OCI-LY1 (cell line): ENCODE measurements around the gene BABAM2.

ENCODE experiments used
- H2AFZ ChIP-seq: fragments of 200-600 bp; sonication (generic), shearing (Covaris generic); 2 replicates; pipeline ENCODE4 v1.6.0; 2014; ENCODE audit warnings: antibody characterized with exemption, mild to moderate bottlenecking, low read length
- H3F3A ChIP-seq: fragments of 200-600 bp; sonication (generic), shearing (Covaris generic); 2 replicates; pipeline ENCODE4 v1.6.0; 2014; ENCODE audit warnings: mild to moderate bottlenecking, antibody characterized with exemption, low read length, moderate library complexity; ENCODE audit not compliant: insufficient read depth
- H3K27ac ChIP-seq: fragments of 200-600 bp; sonication (generic); 2 replicates; pipeline ENCODE4 v1.5.1; 2014; ENCODE audit warnings: low read length, mixed run types, mild to moderate bottlenecking, low read depth; ENCODE audit not compliant: poor library complexity, severe bottlenecking
- H3K27me3 ChIP-seq: fragments of 200-600 bp; sonication (generic); 2 replicates; pipeline ENCODE4 v1.6.0; 2014; ENCODE audit warnings: antibody characterized with exemption, mild to moderate bottlenecking, low read length, moderate library complexity; ENCODE audit not compliant: insufficient read depth
- H3K36me3 ChIP-seq: fragments of 200-600 bp; sonication (generic); 2 replicates; pipeline ENCODE4 v1.6.1; 2014; ENCODE audit warnings: mild to moderate bottlenecking, antibody characterized with exemption, low read length, moderate library complexity, mixed read lengths; ENCODE audit not compliant: insufficient read depth
- H3K4me1 ChIP-seq: fragments of 200-600 bp; sonication (generic); 2 replicates; pipeline ENCODE4 v1.5.1; 2014; ENCODE audit warnings: mild to moderate bottlenecking, low read length, moderate library complexity; ENCODE audit not compliant: insufficient read depth, severe bottlenecking
- H3K4me2 ChIP-seq: fragments of 200-600 bp; sonication (generic), shearing (Covaris generic); 2 replicates; pipeline ENCODE4 v1.6.1; 2014; ENCODE audit warnings: low read length
- H3K4me3 ChIP-seq: fragments of 200-600 bp; sonication (generic); 2 replicates; pipeline ENCODE4 v1.5.1; 2014; ENCODE audit warnings: low read length, low read depth, mild to moderate bottlenecking, mixed read lengths; ENCODE audit not compliant: poor library complexity, severe bottlenecking
- H3K79me2 ChIP-seq: fragments of 200-600 bp; shearing (Covaris generic); 2 replicates; pipeline ENCODE4 v1.6.1; 2016; ENCODE audit warnings: mixed run types, low read length, mixed read lengths; ENCODE audit not compliant: insufficient read depth
- H3K9ac ChIP-seq: fragments of 200-600 bp; sonication (generic), shearing (Covaris generic); 2 replicates; pipeline ENCODE4 v1.6.1; 2014; ENCODE audit warnings: mild to moderate bottlenecking, low read length, mixed read lengths
- H3K9me2 ChIP-seq: fragments of 200-600 bp; sonication (generic), shearing (Covaris generic); 2 replicates; pipeline ENCODE4 v1.6.1; 2014; ENCODE audit warnings: low read depth, mild to moderate bottlenecking, low read length, mixed read lengths
- H3K9me3 ChIP-seq: fragments of 200-600 bp; shearing (Covaris generic); 2 replicates; pipeline ENCODE4 v1.6.1; 2014; ENCODE audit warnings: low read length, mixed read lengths
- H4K20me1 ChIP-seq: fragments of 200-600 bp; sonication (generic), shearing (Covaris generic); 2 replicates; pipeline ENCODE4 v1.6.0; 2016; ENCODE audit warnings: mild to moderate bottlenecking, low read length; ENCODE audit not compliant: insufficient read depth
- CTCF ChIP-seq: fragments of 200-600 bp; sonication (generic), shearing (Covaris generic); IDR thresholded peaks from 2 replicates; pipeline ENCODE4 v1.5.1; 2017; ENCODE audit warnings: mild to moderate bottlenecking, antibody characterized with exemption, low read length, moderate library complexity, mixed read lengths
- EZH2 ChIP-seq: fragments of 200-600 bp; sonication (generic), shearing (Covaris generic); IDR thresholded peaks from 2 replicates; pipeline ENCODE4 v1.8.0; 2017; ENCODE audit warnings: borderline replicate concordance, mixed run types, mild to moderate bottlenecking, antibody characterized with exemption, low read length, moderate library complexity, mixed read lengths

The BABAM2 gene

GRCh38 chr2:27991146-27991545, 100.6 kb downstream of the BABAM2 start:
- H3K27ac ChIP-seq, result no peak overlapping the region
- H3K36me3 ChIP-seq, result no peaks in the 10 kb centered on the region; the same call in 1 of the 2 replicates
- H3K9me3 ChIP-seq, result no peaks in the 10 kb centered on the region

GRCh38 chr2:27992787-27993401, 102.4 kb downstream of the BABAM2 start:
- Histone ChIP-seq H3K36me3 (no peaks in the 10 kb centered on the region; the same call in 1 of the 2 replicates), H3K4me1 (no peaks in the 10 kb centered on the region), H3K4me3 (no peak overlapping the region), H3K79me2 (no peaks in the 10 kb centered on the region), H4K20me1 (no peaks in the 10 kb centered on the region), H2AFZ (no peak overlapping the region), H3K9ac (no peak overlapping the region), H3K27ac (no peak overlapping the region), H3K27me3 (no peaks in the 10 kb centered on the region), H3K9me2 (no peaks in the 10 kb centered on the region), H3F3A (no peaks in the 10 kb centered on the region), H3K9me3 (no peaks in the 10 kb centered on the region), H3K4me2 (no peak overlapping the region)
- no peak for TF ChIP-seq EZH2
- TF ChIP-seq CTCF, result no peak

More at GRCh38 chr2:27991146-27991545, 100.6 kb downstream of the BABAM2 start:
- no peak overlapping the region for H2AFZ ChIP-seq
- H3K4me2 ChIP-seq, result no peak overlapping the region
- no peak overlapping the region for H3K4me3 ChIP-seq
- H4K20me1 ChIP-seq, result no peaks in the 10 kb centered on the region
- H3K79me2 ChIP-seq, result no peaks in the 10 kb centered on the region
- H3K9ac ChIP-seq, result no peak overlapping the region
- no peaks in the 10 kb centered on the region for H3K4me1 ChIP-seq
- no peaks in the 10 kb centered on the region for H3K9me2 ChIP-seq
- no peaks in the 10 kb centered on the region for H3F3A ChIP-seq
- TF ChIP-seq CTCF (no peak), EZH2 (no peak)
- H3K27me3 ChIP-seq, result no peaks in the 10 kb centered on the region

GRCh38 chr2:27993402-27993787, 102.9 kb downstream of the BABAM2 start:
- no peaks in the 10 kb centered on the region; the same call in 1 of the 2 replicates for H3K36me3 ChIP-seq

More at GRCh38 chr2:27993402-27993787, 102.9 kb downstream of the BABAM2 start:
- Histone ChIP-seq H3K9ac (no peak overlapping the region), H3F3A (no peaks in the 10 kb centered on the region), H3K27ac (no peak overlapping the region), H3K9me2 (no peaks in the 10 kb centered on the region), H4K20me1 (no peaks in the 10 kb centered on the region), H2AFZ (no peak overlapping the region), H3K79me2 (no peaks in the 10 kb centered on the region), H3K4me3 (no peak overlapping the region), H3K27me3 (no peaks in the 10 kb centered on the region), H3K4me2 (no peak overlapping the region), H3K4me1 (no peaks in the 10 kb centered on the region), H3K9me3 (no peaks in the 10 kb centered on the region)
- TF ChIP-seq CTCF (no peak), EZH2 (no peak)
